Activated CD8-positive, alpha-beta memory T cell treated with anti-CD3 and anti-CD28 coated beads, Interleukin-2, amount 50 U/mL, for 1 hour (primary cell): ENCODE results near the gene IGF2BP1.
"Not testable (repeated sequence)": the region's sequence is repeated elsewhere in the genome, so short reads cannot be mapped to it uniquely, and the experiment has no call there.

Experiments
- DNase-seq: peaks from one replicate; pipeline ENCODE4 v3.0.0-alpha.2; 2020; ENCODE audit errors: extremely low read depth

Gene IGF2BP1

DNA sequence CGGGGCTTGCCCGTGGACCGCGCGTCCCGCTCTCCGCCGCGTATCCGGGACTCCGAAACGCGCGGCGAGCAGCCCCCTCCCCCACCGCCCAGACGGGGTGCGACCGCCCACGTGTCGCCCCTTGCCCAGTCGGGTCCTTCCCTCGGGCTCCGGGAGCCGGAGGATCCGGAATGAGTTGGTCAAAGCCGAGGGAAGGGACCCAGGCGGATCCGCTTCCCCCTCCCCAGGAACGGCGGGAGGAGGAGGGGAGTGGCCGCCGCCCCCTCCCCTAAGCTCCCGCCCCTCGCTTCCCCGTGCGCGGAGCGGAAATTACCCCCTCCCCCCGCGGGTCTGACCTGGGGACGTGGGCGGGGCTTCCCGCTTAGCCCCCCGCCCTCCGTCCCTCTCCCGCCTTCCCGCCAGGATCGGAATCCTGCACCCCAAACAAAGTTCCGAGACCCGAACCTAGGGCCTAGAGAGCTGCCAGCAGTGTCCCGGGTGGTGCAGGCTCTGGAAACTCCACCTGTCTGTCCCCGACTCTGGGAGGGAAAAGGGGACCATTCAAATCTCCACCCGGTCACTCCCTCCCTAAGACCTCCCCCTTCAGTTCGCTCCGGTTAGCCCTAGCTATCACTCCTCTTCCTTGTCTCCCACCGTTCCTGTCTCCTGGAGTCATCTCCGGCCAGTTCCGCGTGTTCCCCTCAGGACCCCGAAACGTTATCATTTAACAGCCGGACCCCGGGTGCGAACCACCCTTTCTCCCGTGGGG is 1.0 kb upstream of the IGF2BP1 start:
- DNase-seq: no peak

DNA sequence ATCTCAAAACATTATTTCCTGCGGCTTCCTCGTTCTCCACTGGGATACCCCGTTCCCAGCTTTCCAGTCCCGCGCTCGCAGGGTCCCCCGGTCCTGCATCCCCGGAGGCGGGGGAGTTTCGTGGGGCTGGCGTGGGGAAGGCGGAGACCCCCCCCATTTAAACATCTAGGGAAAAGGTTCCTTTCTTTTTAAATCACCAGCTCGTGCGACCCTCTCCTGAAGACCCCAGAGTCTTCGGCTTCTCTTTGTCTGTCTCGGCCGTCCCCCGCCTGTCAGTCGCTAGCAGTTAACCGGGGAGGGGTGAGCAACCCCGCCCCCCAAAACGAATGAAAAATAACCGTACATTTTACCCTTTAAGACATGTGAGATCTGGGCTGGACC is 473 bp upstream of the IGF2BP1 start:
- DNase-seq: no peak

DNA sequence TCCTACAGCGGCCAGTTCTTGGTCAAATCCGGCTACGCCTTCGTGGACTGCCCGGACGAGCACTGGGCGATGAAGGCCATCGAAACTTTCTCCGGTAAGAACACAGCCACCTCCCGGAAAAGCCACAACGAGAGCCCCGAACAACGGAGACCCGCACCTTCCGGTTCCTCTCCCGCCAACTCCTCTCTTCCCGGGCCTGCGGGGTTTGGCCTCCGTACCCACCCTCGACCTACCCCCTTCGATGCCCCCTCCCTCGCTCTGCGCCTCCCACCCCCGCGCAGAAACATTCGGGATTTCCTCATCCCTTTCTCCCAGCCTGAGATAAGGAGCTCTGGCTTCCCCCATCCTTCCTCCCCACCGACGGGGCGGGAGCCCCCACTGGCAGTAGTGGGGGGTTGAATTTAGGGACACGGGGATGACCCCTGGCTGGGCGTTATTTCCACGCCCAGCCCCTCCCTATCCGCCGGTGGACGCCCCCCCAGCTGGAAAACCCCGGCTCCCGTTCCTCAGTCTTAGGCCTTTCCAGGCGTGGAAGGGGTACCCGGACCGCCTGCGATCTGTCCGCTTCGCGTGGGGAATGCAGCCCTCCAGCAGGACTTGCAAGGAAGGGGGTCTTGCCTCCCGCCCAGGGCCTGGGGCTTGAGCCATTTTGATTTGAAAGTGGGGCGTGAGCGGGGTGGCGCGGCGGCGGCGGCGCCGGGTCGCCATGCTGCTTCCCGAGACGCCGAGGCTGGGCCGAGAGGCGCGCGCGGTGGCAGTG is 822 bp downstream of the IGF2BP1 start:
- DNase-seq: no peak

DNA sequence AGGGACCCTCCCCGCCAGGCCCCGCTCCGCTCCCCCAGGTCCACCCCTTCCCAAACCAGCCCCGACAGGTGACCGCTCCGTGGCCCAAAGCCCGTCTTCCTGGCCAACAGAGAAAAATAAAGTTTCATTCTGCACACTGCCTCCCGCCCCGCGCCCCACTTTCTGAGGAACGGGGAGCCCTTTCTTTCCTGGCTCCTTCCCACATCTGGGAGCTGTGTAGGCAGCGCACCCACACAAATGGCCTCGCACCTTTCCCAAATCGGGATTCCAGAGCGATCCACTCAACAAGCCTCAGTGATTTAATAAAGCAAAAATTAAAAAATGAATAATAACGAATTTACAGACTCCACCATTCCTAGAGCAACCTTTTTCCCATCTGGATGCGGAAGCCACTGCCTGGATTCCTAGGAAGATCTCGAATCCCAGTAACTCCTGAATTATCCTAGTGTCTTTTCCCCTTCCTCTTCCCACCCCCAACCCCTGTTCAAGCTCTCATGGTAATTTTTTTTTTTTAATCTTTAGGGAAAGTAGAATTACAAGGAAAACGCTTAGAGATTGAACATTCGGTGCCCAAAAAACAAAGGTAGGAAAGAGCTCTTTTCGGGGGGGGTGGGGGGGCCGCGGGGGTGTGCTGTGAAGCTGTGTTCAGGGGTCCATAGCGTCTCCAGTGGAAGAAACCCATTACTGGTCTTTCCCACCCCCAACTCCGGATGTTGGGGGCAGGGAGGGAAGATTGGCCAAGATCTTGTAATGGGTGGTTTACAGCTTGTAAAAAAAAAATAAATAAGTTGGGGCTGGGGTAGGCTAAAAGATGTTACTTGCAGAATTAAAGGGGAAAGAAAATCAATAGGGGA is 1.6 kb downstream of the IGF2BP1 start:
- no peak for DNase-seq

DNA sequence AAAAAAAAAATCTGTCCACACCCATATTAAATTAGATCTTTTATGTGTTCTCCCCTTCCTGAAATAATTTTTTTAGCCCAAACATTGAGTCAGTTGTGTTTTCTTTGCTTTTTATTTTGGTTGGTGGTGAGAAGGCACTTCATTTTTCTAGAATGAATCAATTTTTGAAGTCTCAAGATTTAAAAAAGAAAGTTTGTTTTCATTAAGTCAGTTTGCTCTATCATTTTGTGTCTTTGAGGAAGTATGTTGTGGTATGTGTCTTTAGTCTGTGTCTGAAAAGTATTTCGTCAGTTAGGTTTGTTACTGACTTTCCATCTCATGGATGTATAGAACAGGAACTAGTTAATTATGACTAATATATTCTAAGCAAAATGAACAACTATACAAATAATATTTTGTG is 3.8 kb downstream of the IGF2BP1 start:
- no peak for DNase-seq

DNA sequence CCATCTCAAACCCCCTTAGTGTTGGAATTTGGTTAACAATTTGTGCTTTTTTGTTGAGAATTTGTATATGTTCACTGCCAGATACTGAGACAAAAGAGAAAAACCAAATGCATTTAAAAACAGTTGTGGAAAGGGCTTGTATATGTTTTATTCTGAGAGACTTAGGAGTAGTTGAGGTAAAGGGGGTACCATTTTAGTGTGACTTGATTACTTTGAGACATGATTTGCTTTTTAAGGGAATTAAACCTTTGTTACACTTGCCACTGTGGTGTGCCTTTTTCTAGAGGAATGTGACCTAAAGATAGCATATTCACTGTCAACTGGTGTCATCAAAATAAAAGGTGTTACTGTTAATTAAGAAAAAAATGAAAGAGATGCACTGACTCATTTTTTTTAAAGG is 4.5 kb downstream of the IGF2BP1 start:
- DNase-seq: no peak

DNA sequence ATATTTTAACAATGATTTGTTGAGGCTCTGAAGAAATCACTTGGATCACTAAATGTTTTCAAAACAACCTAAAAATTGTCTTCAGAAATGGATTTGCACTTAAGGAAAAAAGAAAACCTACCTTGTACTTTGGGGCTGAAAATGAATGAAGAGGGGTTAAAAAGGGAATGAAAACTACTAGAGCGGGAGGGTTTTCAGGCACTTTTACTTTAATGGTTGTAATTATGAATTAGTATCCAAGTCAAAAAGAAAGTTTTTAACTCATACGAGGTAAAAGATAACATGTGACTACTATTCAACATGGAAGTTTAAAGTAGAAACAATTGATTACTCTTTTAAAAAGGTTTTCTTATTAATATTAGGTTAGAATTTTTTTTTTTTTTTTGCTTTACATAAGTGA is 5.1 kb downstream of the IGF2BP1 start:
- no peak for DNase-seq

DNA sequence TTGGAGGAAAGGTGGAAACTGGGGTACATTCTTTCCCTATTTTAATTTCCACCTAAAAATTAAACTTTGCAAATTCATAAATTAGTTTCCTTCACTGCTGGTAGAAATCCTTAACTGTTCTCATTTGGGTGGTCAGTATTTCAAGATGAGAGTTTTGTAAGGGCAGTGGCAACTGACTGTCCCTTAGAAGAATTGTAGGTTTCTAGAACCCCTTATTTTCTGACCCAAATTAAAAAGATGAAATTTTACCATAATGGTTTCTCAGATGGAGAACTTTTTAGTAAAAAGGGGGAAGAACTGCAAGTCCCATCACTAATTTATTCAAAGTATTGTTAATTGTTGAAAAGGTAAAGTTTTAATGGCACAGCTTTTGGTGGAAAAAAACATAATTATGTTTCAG is 5.6 kb downstream of the IGF2BP1 start:
- DNase-seq: no peak

DNA sequence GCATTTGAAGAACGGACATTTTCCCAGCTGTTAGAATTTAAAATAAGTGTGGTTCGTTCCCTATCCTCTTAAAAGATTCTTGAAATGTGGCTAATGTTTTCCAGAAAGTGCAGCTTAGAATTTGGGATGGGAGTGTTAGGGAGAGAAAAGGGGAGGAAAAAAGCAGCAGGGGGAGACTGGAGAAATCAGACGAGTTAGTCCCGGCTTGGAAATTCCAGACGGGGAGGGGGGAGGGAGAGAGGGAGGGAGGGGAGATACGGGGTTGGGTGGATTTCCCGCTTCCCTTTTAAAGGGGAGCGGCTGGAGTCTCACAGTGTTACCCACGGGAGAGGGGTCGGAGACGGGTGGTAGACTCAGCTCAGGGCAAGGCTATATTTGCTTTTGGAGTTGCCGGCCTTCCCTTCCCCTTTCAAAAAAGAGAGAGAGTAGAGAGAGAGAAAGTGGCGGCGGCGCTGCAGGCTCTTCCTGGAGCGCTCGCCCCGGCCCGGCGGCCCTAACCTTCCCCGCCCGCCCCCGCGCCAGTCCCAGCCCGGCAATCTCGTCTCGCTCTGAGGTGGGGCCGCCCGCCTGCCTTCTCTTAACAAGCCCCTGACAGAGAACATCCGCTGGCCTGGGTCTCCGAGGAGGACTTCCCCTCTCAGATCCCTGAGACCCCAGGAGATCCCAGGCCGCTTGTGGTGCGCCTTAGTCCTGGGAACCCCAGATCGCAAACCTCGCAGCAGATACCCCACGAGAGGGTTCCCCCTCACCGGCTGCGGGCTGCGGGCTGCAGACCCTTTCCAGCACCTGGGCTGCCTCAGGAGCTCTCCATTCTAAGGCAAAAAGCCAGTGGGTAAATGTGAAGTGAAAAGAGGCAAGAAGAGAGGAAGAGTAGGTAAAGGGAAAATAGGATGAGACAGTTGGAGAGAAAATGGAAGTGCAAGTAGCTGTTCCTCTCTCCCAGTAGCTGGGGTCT is 6.6 kb downstream of the IGF2BP1 start:
- no peak for DNase-seq

DNA sequence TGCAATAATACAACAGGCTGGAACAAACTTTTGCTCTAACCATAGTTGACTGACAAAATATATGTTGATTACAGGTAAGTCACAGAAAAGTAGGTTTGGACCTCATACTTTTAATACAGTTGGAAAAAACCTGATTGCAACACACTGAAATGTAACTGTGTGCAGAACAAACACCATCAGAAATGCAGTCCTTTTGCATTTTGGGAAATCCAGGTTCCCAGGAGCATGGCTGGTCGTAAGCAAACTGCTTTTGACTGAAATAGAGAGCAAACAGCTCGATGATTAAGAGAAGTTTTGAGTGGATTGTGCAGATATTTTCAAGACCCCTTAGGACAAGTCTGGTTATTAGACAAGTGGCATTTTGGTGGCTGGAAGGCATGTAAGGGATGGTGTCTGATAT is 8.0 kb downstream of the IGF2BP1 start:
- DNase-seq: no peak

DNA sequence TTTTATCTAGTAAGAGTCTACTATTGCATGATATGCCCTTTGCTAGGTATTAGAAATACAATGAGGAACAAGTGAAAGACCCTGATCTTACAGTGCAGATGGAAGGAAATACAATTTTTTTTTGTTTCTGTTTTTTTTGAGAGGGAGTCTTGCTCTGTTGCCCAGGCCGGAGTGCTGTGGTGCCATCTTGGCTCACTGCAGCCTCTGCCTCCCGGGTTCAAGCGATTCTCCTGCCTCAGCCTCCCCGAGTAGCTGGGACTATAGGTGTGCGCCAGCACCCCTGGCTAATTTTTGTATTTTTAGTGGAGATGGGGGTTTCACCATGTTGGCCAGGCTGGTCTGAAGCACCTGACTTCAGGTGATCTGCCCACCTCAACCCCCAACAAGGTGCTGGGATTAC is 11.7 kb downstream of the IGF2BP1 start:
- DNase-seq: not testable (repeated sequence)

DNA sequence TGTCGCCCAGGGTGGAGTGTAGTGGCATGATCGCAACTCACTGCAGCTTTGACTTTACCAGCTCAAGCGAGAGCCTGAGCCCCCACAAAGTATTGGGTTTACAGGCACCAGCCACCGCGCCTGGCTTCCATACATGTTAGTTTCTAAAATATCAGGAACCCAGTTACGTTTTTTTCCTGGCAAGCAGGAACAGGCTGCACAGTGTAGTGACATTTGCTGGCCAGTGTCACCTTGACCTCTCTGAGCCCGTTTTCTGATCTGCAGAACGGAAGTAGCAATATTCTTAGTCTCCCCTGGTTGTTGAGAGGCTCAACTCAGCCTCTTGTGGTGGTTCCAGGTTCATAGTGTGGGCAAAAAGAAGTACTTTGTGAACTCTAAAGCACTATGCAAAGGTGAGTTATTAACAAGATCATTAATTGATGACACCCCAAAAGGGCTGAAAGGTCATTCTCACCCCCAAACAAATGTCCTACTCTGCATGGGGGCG is 15.6 kb downstream of the IGF2BP1 start:
- DNase-seq: no peak

DNA sequence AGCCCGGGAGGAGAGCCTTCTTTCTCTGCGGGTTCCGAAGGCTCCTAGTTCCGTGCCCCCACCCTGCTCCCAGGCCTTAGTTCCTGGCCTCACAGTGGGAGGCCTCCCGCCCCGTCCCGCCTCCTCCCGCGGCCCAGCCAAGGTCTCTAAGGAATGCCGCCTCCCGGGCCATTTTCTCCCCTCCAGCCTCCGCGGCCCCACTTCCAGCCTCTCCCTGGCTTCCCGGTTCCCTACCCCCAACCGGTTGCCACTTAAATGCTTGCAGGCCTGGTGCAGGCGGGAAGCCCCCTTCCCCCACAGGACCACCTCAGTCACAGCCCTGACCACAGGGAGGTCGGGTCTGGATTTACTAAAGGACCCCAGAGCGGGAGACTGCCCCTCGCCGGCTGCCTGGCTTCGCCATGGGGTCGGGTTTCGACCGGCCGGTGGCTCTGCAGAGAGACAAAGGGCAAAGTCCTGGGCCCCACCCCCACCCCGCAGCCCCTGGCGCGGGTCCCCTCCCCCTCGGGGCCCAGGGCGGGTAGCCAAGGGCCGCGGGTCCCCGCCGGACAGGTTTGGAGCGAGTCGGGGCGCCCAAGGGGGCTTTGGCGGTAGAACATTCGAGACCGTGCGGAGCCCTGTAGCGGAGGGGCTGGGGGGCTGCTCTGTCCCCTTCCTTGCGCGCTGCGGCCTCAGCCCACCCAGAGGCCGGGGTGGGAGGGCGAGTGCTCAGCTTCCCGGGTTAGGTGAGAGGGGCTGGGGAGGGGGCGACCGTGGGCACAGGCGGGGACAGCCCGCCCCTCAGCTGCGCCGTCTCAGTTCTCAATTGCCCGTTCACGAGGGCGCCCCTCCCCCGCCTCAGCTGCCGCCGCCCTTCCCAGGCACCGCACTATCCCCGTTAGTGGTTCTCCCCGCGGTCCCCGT is 16.4 kb downstream of the IGF2BP1 start:
- no peak for DNase-seq

DNA sequence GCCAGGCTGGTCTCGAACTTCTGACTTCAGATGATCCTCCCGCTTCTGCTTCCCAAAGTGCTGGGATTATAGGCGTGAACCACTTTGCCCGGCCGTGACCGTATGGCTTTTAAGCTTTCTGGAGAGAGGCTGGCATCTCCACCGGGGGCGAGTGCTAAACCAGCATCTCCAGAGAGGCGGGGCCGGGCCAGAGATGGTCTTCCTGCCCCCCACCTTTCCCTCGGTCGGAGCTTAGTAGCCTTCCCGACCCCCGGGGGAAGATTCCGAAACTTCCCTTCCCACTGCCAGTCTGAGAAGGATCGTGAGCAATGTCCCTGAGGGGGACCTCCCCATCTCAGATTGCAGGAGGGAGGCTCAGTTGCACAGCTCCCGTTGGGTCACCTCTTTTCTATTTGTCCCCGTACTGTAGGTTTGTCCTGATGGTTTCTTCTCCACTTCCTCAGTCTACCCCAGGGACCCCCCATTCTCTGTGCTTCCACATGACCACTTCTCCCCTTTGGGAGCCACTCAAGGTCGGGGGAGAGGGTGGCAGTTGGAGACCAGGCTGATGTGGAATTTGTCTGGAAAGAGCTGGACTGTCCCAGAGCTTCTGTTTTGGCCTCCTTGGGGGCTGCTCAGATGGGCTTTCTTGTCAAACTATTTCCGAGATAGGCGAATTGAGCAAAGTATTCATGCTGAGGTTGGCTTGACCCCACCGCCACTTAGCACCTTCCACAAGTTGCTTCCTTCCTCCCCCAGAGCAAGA is 18.2 kb downstream of the IGF2BP1 start:
- DNase-seq: no peak

DNA sequence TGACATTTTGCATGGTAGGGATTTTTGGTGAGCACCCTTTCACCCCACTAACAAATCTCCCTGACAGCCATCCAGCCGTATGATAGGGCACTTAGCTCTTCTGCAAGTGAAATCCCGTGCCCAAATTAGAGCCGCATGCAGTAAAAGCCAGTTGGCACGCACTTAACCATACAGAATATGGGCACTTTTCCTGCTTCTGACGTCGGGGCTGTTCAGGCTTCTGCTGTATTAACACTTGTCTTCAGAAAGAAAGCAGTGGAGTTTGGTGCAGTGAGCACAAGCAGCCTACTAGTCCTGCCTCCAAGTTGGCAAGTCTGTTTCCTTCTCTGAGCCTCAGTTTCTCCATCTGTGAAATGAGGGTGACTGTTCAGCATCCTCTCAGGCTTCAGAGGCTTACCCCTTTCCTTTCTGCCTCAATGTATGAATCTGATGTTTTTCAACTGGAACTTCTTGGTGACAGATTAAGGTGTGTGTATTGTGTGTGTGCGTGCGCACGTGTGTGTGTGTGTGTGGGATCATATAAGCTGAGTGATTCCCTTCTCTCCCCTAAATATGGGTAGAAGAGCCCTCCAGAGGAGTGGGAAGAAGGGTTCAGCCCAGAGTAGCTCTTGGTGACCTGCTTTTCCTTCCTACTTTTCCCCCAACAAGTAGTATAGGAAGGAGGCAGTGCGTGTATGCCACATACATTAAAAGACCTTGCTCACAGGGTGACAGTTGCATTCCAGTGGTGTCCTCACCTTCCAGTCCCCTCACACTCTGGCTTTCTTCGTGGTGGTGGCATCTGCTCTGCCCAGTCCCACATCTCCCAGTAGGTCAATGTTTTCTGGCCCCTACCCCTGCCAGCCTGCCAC is 19.0 kb downstream of the IGF2BP1 start:
- DNase-seq: no peak

DNA sequence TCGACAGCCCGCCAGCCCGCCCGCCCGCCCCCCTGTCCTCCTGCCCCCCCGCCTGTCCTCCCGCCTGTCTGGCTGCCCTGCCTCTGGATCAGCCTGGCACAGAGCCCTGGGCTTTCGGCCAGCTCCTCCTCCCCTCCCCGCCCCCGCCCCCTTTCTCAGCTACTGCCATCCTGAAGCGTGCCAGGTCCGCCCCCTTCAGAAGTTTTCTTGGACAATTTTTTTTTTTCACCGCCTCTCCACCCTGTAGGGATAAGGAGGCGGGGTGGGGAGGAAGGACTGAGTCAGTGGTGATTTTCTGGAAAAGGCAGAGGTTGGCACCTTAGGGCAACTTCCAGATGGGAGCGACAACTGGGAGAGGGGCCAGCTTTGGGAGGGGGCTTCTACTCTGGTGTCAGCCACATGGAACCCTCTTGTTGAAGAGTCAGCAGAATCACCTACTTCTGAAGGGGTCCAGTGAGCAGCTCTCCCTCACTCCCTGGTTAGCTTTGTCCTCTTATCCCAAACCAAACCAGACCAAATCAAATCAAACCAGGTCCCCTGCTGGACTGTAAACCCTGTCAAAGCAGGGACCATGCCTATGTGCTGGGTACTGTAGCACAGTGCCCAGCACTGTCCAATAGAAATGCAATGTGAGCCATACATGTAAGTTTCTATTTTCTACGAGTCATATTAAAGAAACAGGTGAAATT is 19.7 kb downstream of the IGF2BP1 start:
- DNase-seq: no peak

DNA sequence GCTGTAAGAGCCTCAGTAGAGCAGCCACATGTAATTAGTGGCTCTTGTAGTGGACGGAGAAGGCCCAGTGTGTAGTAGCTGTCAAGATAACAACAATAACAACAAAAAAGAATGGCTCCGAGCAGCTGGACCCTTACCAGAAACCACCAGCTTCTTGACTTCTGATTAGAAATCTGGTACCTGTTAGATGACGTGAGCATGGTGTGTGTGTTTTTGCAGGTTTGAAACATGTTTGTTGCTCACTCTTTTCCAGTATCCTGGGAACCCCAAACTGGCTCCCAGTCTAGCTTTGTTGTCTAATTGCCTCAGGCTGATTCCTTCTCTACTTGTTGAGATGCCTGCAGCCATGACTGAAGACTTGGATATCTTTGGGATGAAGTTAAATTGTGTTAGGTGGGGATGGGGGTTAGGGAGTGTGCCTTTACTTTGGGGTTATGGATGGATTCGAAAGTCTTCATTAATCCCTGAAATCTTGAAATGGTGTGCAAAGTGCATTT is 21.0 kb downstream of the IGF2BP1 start:
- no peak for DNase-seq

DNA sequence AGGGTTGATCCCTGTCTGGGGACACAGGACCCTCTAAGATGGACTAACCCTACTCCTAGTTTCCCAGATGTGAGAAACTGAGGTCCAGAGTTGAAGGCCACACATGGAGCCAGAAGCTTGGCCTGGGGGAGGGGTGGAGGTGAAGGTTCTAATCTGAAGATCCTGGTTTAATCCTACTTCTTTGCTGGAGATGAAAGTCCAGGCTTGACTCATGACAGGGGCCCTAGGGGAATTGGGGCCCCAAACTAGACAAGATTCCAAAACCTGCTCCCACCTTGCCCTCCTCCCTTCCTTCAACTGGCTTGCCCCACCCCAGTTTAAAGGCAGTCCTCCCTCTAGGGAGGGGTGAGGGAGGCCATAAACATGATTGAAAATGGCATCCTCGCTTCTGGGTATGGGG is 21.6 kb downstream of the IGF2BP1 start:
- DNase-seq: no peak
